ENCODE results near the gene FRS2. TPM values are rescaled to one million over a fixed set of nuclear protein-coding genes. Genes with fewer than 3 reads are reported as not detected.

Gene FRS2
- total and polyA plus RNA-seq, 2 of the 4 experiments (the other 2 are of a cell fraction): 12.4 to 58.3 TPM

GRCh38 chr12:69430942-69431590 lies 39.1 kb upstream of the FRS2 start:
- no CpG with 5 or more reads among the region's 8 CpGs for WGBS, 2 experiments (ENCODE audit: extremely low coverage in 2 of 2, insufficient read length in 1 of 2)
- CTCF ChIA-PET: no interaction called here

More at GRCh38 chr12:69430942-69431590, 39.1 kb upstream of the FRS2 start:
- ATAC-seq (ENCODE audit: low read depth) (no peak), DNase-seq (no peak)
- H3K9me1 ChIP-seq (ENCODE audit: insufficient read depth, low read length): no peaks in the 10 kb centered on the region
- no peaks in the 10 kb centered on the region for H4K20me1 ChIP-seq (ENCODE audit: insufficient read depth, low read length)
- intact Hi-C loops (cut with micrococcal nuclease) (no loop called here), dilution Hi-C loops (cut with HindIII; ENCODE audit: low sequenced_read_pairs, unreplicated experiment) (no loop called here), in situ Hi-C loops (cut with MboI; ENCODE audit: low sequenced_read_pairs) (no loop called here)
- no TSS peak for BruUV-seq (replicated peaks)
- no peaks in the 10 kb centered on the region for H3K4me1 ChIP-seq (ENCODE audit: control insufficient read depth, insufficient read depth, low read length)
- no peak overlapping the region for H3K4me2 ChIP-seq (ENCODE audit: low read depth, low read length)
- H2BK5ac ChIP-seq (ENCODE audit: low read depth, low read length, poor library complexity, severe bottlenecking): no peak overlapping the region
- no peak overlapping the region for H4K5ac ChIP-seq (ENCODE audit: low read depth, low read length)
- no peak overlapping the region for H3K23ac ChIP-seq (ENCODE audit: low read depth, low read length)
- no peak overlapping the region for H3K4ac ChIP-seq (ENCODE audit: low read depth, low read length)
- no peak overlapping the region for H3K14ac ChIP-seq (replicated peaks; ENCODE audit: low read depth, low read length)
- H3K56ac ChIP-seq (ENCODE audit: extremely low read depth, insufficient read depth, low read length): no peak overlapping the region
- no peak overlapping the region for H2BK20ac ChIP-seq (ENCODE audit: low read depth, low read length)
- H2AK5ac ChIP-seq (ENCODE audit: low read depth, low read length): no peak overlapping the region
- no peaks in the 10 kb centered on the region for H3K27me3 ChIP-seq (ENCODE audit: control insufficient read depth, insufficient read depth, low read length)
- H4K8ac ChIP-seq (ENCODE audit: low read depth in 2 of 2, low read length in 2 of 2): no peak overlapping the region
- no peak overlapping the region for H2BK15ac ChIP-seq (ENCODE audit: low read depth, low read length)
- H3K79me1 ChIP-seq (ENCODE audit: low read depth in 1 of 2, low read length in 2 of 2): no peaks in the 10 kb centered on the region
- no peak overlapping the region for H4K91ac ChIP-seq (ENCODE audit: insufficient read depth, low read depth, low read length)
- H3K18ac ChIP-seq (ENCODE audit: low read depth, low read length): no peak overlapping the region
- TF ChIP-seq, protein P1, sequence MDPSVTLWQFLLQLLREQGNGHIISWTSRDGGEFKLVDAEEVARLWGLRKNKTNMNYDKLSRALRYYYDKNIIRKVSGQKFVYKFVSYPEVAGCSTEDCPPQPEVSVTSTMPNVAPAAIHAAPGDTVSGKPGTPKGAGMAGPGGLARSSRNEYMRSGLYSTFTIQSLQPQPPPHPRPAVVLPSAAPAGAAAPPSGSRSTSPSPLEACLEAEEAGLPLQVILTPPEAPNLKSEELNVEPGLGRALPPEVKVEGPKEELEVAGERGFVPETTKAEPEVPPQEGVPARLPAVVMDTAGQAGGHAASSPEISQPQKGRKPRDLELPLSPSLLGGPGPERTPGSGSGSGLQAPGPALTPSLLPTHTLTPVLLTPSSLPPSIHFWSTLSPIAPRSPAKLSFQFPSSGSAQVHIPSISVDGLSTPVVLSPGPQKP (IDR thresholded peaks at IDR 0.05; ENCODE audit: borderline replicate concordance, low read depth, low read length): no peak
- TF ChIP-seq POLR2A (IDR thresholded peaks at IDR 0.05; ENCODE audit: low read depth, low read length) (no peak), BHLHE40 (IDR thresholded peaks at IDR 0.05; ENCODE audit: low read depth, low read length) (no peak), RAD21 (IDR thresholded peaks at IDR 0.05; ENCODE audit: low read length) (no peak), RCOR1 (IDR thresholded peaks at IDR 0.05; ENCODE audit: insufficient replicate concordance, low read length) (no peak), RFX5 (IDR thresholded peaks at IDR 0.05; ENCODE audit: low read depth, low read length) (no peak), SMC3 (IDR thresholded peaks at IDR 0.05; ENCODE audit: low read depth, low read length) (no peak), MXI1 (IDR thresholded peaks at IDR 0.05; ENCODE audit: borderline replicate concordance, low read depth, low read length) (no peak), MAZ (IDR thresholded peaks at IDR 0.05; ENCODE audit: borderline replicate concordance, low read depth, low read length) (no peak), FOS (IDR thresholded peaks at IDR 0.05; ENCODE audit: low read depth, low read length) (no peak), CHD1 (IDR thresholded peaks at IDR 0.05; ENCODE audit: low read depth, low read length) (no peak), CEBPB (IDR thresholded peaks at IDR 0.05; ENCODE audit: low read depth, low read length) (no peak), MAFK (IDR thresholded peaks at IDR 0.05; ENCODE audit: low read depth, low read length) (no peak), NFE2L2 (IDR thresholded peaks at IDR 0.05; ENCODE audit: low read depth, low read length) (no peak), USF2 (IDR thresholded peaks at IDR 0.05; ENCODE audit: low read depth, low read length) (no peak)
- TF ChIP-seq, protein P2, sequence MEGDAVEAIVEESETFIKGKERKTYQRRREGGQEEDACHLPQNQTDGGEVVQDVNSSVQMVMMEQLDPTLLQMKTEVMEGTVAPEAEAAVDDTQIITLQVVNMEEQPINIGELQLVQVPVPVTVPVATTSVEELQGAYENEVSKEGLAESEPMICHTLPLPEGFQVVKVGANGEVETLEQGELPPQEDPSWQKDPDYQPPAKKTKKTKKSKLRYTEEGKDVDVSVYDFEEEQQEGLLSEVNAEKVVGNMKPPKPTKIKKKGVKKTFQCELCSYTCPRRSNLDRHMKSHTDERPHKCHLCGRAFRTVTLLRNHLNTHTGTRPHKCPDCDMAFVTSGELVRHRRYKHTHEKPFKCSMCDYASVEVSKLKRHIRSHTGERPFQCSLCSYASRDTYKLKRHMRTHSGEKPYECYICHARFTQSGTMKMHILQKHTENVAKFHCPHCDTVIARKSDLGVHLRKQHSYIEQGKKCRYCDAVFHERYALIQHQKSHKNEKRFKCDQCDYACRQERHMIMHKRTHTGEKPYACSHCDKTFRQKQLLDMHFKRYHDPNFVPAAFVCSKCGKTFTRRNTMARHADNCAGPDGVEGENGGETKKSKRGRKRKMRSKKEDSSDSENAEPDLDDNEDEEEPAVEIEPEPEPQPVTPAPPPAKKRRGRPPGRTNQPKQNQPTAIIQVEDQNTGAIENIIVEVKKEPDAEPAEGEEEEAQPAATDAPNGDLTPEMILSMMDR (conservative IDR thresholded peaks at IDR 0.05; ENCODE audit: low read depth, low read length): no peak
- POLR2A ChIA-PET (ENCODE audit: unreplicated experiment): no interaction called here
- no peak overlapping the region for H3K4me3 ChIP-seq (ENCODE audit: insufficient read depth, low read depth, low read length)
- no peak overlapping the region for H3K9ac ChIP-seq (ENCODE audit: low read depth, low read length)
- H2BK120ac ChIP-seq (ENCODE audit: low read depth, low read length): no peak overlapping the region
- H3K27ac ChIP-seq (ENCODE audit: insufficient read depth, low read length): no peak overlapping the region
- H3K9me3 ChIP-seq (ENCODE audit: control insufficient read depth, insufficient read depth, low read length): no peaks in the 10 kb centered on the region
- H2AK9ac ChIP-seq (replicated peaks; ENCODE audit: low read depth, low read length, poor library complexity): no peak overlapping the region
- no peak overlapping the region for H2AFZ ChIP-seq (replicated peaks; ENCODE audit: low read length, poor library complexity)
- H3K36me3 ChIP-seq (ENCODE audit: control insufficient read depth, insufficient read depth, low read length): no peaks in the 10 kb centered on the region
